Dermis microvascular lymphatic vessel endothelial cell (primary cell): Measurements from ENCODE around the gene TH. TPM values are rescaled to one million over a fixed set of nuclear protein-coding genes. Genes with fewer than 3 reads are reported as not detected.

Experiments used
- DNase-seq, 2 donors: peaks; one replicate each; pipeline versions ENCODE4 v3.0.0 to v3.0.0-alpha.2; 2010; ENCODE audit warnings: low read depth in 2 of 2
- total RNA-seq: library from RNA; depleted of rRNA; stranded (reverse); fragments of >200 nt; gene quantifications from 2 replicates; pipeline ENCODE4 v1.2.1, GENCODE V29; 2014

The TH gene
- total RNA-seq, 1 donor from 2014 or later, result 0.13 TPM

- peak in 1 of 2 donors; percentile 12 for DNase-seq
Observed at GRCh38 chr11:2142762-2143202, 28.8 kb downstream of the TH start.

DNA sequence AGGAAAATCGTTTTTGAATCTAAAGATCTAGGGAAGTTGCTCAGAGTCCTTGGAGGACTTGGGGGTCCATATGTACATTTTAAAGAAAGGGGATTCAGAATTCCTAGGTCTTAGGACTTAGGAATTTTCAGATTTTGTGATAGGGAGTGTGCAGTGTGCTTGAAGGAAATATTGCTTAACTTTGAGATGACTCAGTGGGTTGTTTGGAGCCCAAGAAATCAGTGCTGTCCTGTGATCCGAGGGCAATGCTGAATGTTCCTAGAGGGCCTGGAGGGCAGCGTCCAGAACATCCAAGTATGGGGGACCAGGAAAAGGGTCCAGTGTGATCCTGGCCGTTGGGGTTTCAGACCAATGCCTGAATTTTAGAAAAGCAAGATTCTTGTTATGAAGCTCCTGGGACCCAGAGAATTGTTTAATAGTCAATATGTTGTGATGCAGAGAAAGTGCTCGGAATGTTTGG lies 29.3 kb downstream of the TH start:
- DNase-seq, result no peak

DNA sequence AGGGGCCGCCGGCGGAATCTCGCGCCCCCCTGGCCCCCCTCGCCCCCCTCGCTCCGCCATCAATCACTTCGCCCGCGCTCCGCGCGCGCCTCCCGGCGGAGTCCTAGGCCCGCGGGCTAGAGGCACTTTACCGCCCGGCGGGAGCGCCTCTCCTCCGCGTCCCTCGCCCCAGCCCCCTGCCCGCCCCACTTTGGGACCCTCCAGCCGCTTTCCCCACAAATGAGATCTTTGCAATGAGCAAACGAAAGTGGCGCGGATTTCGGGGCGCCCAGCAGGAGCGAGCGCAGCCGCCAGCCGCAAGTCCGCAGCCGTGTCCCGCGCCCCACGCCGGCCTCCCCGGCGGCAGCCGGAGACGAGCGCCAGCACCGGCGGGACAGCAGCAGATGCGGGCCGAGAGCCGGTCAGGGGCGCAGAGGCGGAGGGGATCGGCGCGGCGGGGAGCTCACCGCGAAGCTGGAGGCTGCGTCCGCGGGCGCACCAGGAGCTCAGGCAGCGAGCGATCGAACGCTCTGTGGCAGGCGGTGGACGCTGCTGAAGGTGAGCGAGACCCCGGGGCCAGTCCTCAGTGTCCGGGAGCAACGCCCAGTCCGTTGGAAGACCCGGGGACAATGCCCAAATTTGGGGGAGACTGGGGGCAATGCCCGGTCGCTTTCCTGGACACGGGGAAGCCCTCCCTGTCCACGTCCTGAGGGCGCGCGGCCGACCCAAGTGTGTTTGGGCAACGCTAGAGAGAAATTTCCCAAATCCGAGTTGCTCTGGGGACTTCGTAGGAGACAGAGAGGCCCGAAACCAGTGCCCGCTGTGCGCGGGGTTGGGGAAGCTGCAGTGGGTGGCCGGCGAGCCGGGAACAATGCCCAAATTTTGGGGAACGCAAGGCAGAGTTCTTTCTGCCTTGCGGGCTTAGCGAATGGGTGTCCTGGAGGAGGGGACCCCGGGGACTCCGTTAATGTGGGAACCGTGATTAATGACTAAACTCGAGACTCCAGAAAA lies 30.9 kb downstream of the TH start:
- no peak for DNase-seq

DNA sequence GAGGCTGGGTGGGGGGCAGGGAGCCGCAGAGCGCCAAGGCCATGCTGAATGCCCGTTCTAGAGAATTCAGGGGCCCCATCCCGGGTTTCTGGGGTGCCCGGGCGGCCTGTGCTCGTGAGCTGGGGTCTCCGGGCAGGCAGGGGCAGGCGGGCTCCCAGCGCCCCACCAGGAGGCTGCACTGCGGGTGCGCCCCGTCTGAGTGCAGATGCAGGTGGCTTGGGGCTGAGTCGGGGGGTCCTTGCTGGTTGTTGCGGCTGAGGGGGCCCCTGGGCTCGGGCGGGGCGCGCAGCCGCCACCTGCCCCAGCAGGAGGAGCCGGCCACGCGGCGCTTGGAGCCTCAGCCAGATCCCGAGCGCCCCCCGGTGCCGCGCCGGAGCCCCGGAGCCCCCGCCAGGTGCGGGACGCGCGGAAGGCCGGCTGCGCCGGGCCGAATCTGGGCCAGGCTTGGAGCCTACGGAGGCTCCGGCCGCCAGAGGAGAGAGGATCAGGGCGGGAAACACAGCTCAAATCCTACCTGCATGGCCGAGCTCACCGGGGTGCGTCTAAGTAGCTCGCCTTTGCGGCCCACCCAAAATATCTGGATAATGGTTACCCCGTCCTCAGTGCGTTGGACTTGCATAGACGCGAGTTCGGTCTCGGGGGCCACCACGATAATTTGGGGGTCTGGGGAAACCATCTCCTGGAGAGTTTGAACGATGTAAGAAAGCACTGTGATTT lies 31.8 kb downstream of the TH start:
- no peak for DNase-seq

DNA sequence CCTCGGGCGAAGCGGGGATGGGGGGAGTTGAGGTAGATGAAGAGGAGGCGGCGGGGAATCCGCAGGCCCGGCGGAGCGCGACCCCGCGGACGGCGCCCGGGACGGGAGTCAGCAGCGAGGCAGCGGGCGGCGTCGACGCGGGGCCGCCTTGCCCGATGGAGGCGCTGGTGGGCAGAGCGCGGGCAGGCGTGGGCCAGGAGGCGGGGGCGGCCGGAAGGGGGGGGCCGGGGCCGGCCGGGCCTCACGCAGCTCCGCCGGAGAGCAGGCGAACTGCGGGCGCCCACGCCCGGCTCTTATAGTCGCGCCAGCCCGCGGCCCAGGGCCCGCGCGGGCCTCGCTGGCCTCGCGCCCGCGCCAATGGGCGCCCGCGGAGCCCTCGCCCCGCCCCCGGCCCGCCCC lies 32.5 kb downstream of the TH start, which contains the start of gene IGF2:
Gene IGF2 (minus strand): TSS at position 267 of the 399 bp plus-strand sequence. CDS start 3,866 bp downstream, outside the sequence.
- DNase-seq, result peak in 1 of 2 donors; percentile 25

GRCh38 chr11:2138431-2139122 lies 33.0 kb downstream of the TH start:
- no peak for DNase-seq

DNA sequence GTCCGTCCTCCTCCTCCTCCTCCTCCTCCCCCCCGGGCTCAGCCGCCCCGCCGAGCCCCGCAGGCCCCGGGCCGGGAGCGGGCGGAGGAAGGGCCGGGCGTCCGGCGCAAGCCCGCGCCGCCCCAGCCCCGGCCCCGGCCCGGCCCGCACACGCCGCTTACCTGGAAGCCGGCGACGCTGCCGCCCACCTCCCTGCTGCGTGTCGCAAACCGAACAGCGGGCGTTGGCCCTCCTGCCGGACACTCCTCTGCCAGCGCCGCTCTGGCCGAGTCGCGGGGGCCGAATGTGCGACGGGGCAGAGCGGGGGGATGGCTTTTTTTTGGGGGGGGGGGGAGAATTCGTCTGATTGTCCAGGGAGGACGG lies 33.6 kb downstream of the TH start:
- no peak for DNase-seq

DNA sequence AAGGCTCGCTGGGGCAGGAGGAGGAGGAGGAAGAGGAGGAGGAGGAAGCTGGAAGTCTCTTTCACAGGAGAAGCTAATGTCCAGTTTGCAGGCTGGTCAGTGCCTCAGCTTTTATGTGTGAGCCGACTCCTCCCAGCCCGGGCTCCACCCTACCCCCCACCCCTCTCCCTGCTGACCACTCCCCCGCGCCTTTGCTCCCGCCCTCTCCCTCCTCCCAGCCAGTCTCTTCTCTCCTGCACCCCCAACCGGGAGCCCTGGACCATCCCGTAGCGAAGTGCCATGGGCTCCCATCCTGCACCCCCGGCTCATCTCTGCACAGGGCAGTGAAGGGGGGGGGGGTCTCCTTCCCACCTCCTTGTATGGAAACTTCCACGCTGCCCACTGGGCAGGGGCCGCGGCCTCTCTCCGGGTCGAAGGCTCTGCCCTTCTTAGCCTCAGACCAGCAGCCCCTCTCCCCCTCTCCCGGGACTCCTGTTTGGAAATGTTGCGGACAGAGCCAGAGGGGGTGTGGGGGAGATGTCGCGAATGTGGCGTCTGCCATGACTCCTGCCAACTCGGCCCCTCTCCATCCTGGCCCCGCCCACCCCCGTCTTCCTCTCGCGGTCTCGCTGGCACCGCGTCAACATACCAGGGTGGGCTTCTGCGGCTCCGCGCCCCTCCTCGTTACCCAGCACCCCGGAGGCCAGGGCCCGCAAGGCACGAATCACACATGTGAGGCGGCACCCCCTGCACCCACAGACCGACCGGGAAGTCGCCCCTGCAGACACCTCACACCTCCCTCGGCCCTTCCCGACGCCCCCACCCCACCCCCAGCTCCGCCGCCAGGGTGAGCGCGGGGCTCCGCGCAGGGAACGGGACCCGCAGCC lies 34.2 kb downstream of the TH start:
- peak in 1 of 2 donors; percentile 53 for DNase-seq

DNA sequence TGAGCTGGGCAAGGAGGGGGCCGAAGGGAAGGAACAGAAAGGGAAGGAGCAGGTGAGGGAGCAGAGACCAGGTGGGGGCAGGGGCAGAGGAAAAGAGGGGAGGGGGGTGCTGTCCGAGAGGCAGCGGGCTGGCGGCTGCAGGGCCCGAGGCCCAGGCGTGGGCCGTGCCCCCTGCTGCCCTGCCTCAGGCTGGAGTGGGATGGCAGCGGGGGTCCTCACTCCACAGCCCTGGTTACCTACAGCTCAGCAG lies 34.7 kb downstream of the TH start:
- DNase-seq, result no peak

DNA sequence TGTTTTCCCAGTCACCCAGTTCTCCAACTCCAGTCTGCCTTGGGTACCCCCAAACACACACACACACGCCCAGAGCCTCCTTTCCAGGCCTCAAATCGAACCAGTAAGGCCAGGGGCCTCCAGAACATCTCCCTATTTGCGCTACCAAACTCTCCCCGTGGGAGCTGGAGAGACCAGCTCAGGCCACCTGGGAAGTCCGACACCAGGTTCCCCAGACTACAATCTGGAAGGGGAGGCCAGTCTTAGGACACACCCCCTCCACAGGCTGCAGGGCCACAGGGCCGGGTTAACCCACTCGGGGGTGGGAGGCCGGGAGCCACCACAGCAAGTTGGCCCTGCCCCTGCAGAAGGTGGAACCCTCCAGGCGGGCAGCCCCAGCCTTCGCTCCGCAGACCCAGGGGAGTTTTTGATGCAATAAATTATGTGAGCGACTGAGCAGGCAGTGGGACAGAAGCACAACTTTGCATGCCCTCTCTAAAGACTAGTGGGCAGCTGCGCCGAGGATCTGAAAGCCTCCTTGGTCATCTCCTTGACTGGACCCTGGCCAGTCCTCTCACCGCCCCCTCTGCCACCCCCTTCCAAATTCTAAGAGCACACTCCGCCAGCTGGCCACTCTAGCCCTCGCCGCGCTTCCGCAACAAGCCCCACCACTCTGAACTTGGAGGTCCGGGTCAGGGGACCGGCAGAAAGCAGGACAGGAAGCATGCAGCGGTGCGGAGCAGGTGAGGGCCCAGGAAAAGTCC lies 35.2 kb downstream of the TH start:
- no peak for DNase-seq

DNA sequence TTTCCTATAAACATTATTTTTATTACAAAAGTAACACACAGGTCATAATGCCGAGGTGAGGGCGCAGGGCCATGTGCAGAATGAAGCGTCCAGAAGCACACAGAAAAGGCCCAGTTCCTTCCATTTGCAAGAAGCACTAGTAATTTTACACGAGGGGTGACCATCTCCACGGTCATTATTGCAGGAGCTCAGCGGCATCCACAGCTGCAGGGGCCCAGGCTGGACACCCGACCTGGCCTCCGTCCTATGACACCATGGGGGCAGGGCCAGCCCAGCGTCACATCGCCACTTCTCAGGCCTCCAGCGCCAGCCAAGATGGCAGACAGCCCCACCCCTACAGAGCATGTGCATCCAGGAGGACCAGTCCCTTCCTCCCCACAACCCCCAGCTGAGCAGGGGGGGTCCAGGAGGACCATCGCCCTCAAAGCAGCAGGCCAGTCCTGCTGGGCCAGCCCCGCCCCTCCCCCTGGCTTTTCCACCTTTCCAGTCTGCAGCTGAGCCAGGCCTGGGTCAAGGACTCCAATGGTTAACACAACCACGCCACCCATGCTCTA lies 35.9 kb downstream of the TH start:
- DNase-seq, result no peak

GRCh38 chr11:2135018-2135569 lies 36.5 kb downstream of the TH start:
- DNase-seq, result no peak

DNA sequence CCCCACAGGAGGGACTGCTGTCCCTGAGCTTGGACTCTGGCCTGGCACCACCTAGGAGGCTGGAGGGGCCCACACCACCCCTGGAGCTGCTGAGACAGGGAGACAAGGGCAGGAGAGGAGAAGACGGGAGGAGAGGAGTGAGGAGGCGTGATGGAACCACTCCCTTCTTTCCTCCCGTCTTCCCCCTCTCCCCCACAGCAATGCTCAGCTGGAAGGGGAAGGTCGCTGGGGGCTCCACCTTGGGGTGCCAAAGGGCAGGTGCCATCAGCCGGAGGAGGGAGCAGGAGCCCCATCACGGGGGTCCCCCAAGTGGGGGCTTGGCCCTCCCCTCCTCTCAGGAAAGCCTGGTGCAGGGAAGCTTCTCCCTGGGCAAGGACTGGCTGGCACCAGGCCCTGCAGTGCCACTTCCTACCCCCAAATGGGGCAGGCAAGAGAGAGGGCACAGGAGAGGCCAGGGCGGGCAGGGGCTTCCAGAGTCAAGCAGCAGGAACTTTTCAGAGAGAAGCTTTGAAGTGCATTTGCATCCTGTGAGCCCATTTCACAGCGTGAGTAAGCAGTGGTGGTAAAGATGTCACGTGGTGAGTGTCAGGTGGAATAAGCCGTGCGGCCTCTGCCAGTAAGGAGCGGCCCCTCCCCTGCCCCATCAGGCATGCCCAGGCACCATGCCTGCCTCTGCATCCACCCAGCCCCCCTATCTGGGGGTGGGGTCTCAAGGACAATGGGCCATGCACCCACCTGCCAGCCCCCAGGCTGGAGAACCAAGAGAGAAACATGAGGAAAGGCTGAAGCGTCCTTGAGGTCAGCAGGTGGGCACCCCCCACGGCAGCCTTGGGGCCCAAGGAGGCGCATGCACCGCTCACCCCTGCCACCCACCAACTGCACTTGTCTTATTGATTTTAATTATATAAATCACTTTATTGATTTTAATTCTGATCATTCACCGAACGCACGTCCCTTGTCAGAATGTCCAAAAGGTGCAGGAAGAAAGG lies 37.3 kb downstream of the TH start:
- no peak for DNase-seq

- DNase-seq, result no peak
Observed at GRCh38 chr11:2133241-2134021, 38.2 kb downstream of the TH start.

- no peak for DNase-seq
Observed at GRCh38 chr11:2132874-2133240, 38.8 kb downstream of the TH start.

DNA sequence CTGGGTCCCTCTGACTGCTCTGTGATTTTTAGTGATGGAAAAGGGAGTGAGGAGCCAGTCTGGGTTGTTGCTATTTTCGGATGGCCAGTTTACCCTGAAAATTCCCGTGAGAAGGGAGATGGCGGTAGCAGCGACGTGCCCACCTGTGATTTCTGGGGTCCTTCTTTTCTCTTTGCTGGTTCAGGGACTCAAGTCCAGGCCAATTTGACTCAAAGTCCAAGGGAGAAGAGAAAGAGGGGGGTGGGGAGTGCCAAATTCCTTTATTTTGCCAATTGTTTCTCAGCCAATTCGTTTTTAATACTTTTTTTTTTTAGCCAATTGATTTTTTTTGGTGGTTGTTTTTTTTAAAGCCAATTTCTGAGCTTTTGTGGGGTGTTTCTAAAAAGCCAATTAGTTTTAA lies 39.4 kb downstream of the TH start:
- DNase-seq, result no peak

DNA sequence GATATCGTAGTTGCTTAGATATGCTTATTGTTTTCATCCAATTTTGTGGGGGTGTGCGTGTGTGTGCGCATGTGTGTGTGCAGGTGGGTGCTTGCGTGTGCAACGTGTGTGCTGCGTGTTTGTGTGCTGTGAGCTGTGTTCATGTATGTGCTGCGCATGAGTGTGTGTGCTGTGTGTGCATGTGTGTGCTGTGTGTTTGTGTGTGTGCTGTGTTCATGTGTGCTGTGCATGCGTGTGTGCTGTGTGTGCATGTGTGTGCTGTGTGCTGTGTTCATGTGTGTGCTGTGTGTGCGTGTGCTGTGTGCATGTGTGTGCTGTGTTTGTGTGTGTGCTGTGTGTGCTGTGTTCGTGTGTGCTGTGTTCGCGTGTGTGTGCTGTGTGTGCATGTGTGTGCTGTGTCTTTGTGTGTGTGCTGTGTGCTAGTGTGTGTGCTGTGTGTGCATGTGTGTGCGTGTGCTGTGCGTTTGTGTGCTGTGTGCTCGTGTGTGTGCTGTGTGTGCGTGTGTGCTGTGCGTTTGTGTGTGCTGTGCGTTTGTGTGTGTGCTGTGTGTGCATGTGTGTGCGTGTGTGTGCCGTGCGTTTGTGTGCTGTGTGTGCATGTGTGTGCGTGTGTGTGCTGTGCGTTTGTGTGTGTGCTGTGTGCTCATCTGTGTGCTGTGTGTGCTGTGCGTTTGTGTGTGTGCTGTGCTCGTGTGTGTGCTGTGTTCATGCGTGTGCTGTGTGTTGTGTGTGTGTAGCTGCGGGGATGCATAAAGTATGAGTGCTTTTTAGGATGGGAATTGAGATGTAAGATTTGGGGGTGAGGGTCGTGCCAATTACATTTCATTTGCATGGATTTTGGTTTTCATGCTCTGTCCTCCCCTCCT lies 40.0 kb downstream of the TH start:
- no peak for DNase-seq
